Muscle of leg (tissue), 11 donors: Measurements from ENCODE around the gene GCHFR. TPM values are rescaled to one million over a fixed set of nuclear protein-coding genes. Genes with fewer than 3 reads are reported as not detected.

Source experiments
- DNase-seq: peaks from one replicate; pipeline ENCODE4 v3.0.0; 2013
- H3K27ac ChIP-seq: one replicate; pipeline ENCODE4 v1.5.1; 2013; ENCODE audit warnings: mild to moderate bottlenecking, low read length, control low read depth
- H3K27me3 ChIP-seq: one replicate; pipeline ENCODE4 v1.6.1; 2013; ENCODE audit warnings: low read length; ENCODE audit not compliant: control insufficient read depth, insufficient read depth
- H3K36me3 ChIP-seq: one replicate; pipeline ENCODE4 v1.6.1; 2013; ENCODE audit warnings: low read length; ENCODE audit not compliant: control insufficient read depth, insufficient read depth
- H3K4me1 ChIP-seq: one replicate; pipeline ENCODE4 v1.6.1; 2013; ENCODE audit warnings: low read length; ENCODE audit not compliant: control insufficient read depth, insufficient read depth
- H3K4me3 ChIP-seq: one replicate; pipeline ENCODE4 v1.5.1; 2013; ENCODE audit warnings: low read length, control low read depth
- H3K9me3 ChIP-seq: replicated peaks from 2 replicates; pipeline ENCODE4 v1.6.1; 2013; ENCODE audit warnings: low read depth, low read length; ENCODE audit not compliant: control insufficient read depth
- WGBS: methylation state at CpG from one replicate; pipeline ENCODE4 v1.1.5; 2013; ENCODE audit warnings: missing lambda C conversion rate; ENCODE audit not compliant: insufficient coverage; 5-methylcytosine and 5-hydroxymethylcytosine counted together
- polyA plus RNA-seq, 8 donors: library from polyadenylated mRNA; unstranded; fragments of 120-200 nt; gene quantifications; one replicate each; pipeline versions ENCODE4 v1.2.1 to v1.2.3, GENCODE V29; 2013; ENCODE audit warnings: inconsistent platforms in 1 of 8, low replicate concordance in 1 of 8; ENCODE audit not compliant: insufficient read length in 8 of 8, insufficient read depth in 1 of 8
- total RNA-seq: library from RNA; stranded (reverse); fragments of 120-200 nt; gene quantifications from one replicate; pipeline ENCODE4 v1.2.4, GENCODE V29; 2013

The GCHFR gene
- total and polyA plus RNA-seq, 9 donors = 3.8 to 14.1 (median 5.9) TPM

DNA sequence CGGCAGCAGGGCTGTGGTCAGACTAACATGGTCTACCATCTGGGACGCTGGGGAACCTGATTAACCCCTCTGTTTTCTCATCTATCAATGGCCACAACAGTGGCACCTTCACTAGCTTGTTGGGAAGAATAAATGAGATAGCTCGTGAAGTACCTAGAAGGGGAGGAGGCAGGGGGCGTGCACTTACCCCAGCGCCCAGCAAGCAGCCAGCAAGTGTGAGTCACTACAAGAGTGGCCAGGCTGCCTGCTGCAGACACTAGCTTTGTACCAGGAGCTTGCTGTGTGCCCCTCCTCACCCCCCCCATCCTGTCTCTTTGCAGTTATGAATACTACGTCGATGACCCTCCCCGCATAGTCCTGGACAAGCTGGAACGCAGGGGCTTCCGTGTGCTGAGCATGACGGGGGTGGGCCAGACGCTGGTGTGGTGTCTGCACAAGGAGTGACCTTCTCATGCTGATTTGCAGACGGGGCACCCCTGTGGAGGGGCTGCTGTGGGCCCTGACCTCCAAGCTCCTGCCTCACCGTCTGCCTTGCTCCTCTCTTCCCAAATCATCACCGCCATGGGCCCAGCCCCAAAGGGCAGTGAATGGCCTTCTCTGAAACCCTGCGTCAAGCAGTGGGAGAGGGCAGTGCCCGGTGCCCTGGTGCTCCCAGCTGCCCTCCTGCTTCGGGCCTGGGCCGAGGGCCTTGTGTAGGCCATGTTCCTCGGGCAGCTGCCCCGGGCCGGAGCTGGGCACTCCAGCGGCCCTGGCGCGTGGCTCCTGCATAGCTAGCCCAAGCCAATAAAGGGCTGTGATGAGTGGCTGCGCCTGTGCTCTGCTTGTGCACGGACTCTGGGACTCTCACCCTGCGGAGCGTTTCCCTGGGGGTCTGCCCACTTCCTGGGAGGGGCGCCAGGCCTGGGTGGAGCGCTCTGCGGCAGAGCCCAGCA is 3.3 kb downstream of the GCHFR start:
- H3K36me3 ChIP-seq = peaks cover 18% of the 10 kb centered on the region
- no peaks in the 10 kb centered on the region for H3K27me3 ChIP-seq
- no peak overlapping the region for H3K4me3 ChIP-seq
- H3K4me1 ChIP-seq = peaks cover 57% of the 10 kb centered on the region
- no peak overlapping the region for H3K27ac ChIP-seq
- no peaks in the 10 kb centered on the region for H3K9me3 ChIP-seq
- DNase-seq = no peak
- 92% methylated on average over 22 of the region's 32 CpGs for WGBS

- Histone ChIP-seq H3K27ac (no peak overlapping the region), H3K27me3 (no peaks in the 10 kb centered on the region), H3K4me3 (no peak overlapping the region), H3K4me1 (peaks cover 52% of the 10 kb centered on the region), H3K36me3 (peaks cover 24% of the 10 kb centered on the region), H3K9me3 (no peaks in the 10 kb centered on the region)
- DNase-seq = no peak
- WGBS = 90% methylated on average over 23 of the region's 29 CpGs
Measured at GRCh38 chr15:40767838-40768500, 4.1 kb downstream of the GCHFR start.

GRCh38 chr15:40768521-40769273 is 4.8 kb downstream of the GCHFR start:
- no peaks in the 10 kb centered on the region for H3K27me3 ChIP-seq
- H3K4me1 ChIP-seq = peaks cover 45% of the 10 kb centered on the region
- DNase-seq = no peak
- no peak overlapping the region for H3K4me3 ChIP-seq
- no peaks in the 10 kb centered on the region for H3K9me3 ChIP-seq
- WGBS = 72% methylated on average over 20 of the region's 21 CpGs
- peak overlapping the region; percentile 75 for H3K27ac ChIP-seq
- peaks cover 31% of the 10 kb centered on the region for H3K36me3 ChIP-seq

DNA sequence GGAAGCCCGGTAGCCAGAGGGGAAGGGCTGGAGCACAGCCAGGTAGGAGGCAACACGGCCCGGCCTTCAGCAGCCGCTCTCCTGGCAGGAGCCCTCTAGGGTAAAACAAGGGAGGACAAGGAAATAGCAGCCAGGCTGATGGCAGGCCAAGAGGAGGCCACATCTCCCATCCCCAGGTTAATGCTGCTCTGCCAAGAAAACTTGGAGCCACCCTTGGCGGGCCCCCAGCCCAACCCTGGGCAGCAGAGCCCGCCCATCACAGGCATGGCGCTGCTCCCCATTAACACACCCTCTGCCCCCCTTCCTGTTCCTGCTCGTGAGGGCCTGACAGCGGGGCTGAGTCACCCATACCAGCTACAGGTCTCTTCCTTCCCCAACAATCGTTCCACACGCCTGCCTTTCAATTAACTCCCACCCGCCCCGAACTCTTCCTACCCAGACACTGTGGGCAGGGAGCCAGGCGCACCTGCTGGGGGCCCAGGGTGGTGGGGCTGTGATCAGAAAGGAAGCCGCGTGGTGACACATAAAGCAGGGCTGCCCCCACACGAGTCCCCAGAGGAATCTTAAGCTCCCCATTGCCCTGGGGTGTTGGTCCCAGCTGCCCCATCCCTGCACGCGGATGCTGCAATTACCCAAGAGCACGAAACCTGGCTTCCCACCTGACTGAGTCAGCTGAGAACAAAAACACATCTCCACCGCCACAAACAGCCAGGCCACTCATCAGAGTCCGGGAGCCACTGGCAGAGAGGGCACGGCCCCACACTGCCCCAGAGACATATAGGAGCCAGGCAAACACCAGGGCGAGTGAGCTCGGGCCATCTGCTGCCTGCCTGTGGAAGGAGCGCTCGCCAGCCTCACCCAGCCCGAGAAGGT is 5.6 kb downstream of the GCHFR start, which contains the start of gene C15orf62:
C15orf62 (plus strand) TSS at position 707 of the 873 bp plus-strand sequence. CDS start 516 bp downstream, outside the sequence.
- H3K36me3 ChIP-seq = peaks cover 39% of the 10 kb centered on the region
- no peak within 1 kb of the TSS for H3K4me3 ChIP-seq
- DNase-seq = peak; percentile 48
- peak within 1 kb of the TSS; percentile 75 for H3K27ac ChIP-seq
- no peaks in the 10 kb centered on the region for H3K27me3 ChIP-seq
- WGBS = 47% methylated on average over 23 of the region's 28 CpGs
- no peaks in the 10 kb centered on the region for H3K9me3 ChIP-seq
- H3K4me1 ChIP-seq = peaks cover 37% of the 10 kb centered on the region

- Histone ChIP-seq H3K36me3 (peaks cover 46% of the 10 kb centered on the region), H3K9me3 (no peaks in the 10 kb centered on the region), H3K4me1 (peaks cover 33% of the 10 kb centered on the region), H3K4me3 (no peak overlapping the region), H3K27me3 (no peaks in the 10 kb centered on the region), H3K27ac (peak overlapping the region; percentile 75)
- peak; percentile 48 for DNase-seq
- 51% methylated on average over 17 of the region's 17 CpGs for WGBS
Measured at GRCh38 chr15:40770147-40770721, 6.4 kb downstream of the GCHFR start.

DNA sequence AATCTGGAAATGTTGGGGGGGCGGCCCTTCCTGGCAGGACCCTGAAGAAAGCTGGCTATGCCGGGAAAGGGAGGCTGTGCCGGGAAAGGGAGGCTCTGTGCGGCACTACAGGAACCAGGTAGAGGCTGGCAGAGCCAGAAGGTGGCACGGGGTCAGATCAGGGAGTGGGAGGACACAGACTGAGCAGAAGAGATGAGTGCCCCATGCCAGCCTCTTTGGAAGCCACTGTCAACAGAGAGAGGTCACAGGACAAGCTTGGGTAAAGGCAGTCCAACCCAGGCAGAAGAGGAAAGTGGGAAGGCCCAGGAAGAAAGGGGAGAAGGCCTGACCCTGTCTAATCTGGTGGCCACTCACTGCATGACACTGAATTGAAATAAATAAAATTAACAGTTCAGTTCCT is 7.4 kb downstream of the GCHFR start:
- Histone ChIP-seq H3K36me3 (peaks cover 56% of the 10 kb centered on the region), H3K27me3 (no peaks in the 10 kb centered on the region), H3K4me3 (no peak overlapping the region), H3K9me3 (no peaks in the 10 kb centered on the region), H3K4me1 (peaks cover 29% of the 10 kb centered on the region), H3K27ac (no peak overlapping the region)
- DNase-seq = no peak
- 90% methylated on average over 5 of the region's 5 CpGs for WGBS

DNA sequence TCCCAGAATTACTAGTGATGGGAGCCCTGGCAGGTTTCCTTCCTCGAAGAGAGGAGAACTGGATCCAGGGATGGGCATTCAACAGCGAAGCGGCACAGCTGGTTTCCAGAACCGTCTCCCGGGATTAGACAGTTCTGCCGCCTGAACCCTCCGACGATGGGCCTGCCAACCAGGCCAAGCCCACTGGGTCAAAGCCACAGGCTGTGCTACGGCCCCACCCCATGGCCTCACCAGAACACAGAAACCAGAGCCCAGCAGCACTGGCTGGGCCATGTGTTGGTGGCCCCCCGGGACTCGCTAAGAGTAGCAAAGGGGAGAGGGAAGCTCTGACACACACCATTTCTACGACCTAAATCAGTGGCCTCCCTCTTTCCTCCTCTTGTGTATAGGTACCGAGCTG is 8.1 kb downstream of the GCHFR start:
- Histone ChIP-seq H3K27me3 (no peaks in the 10 kb centered on the region), H3K9me3 (no peaks in the 10 kb centered on the region), H3K27ac (no peak overlapping the region), H3K4me3 (no peak overlapping the region), H3K4me1 (peaks cover 29% of the 10 kb centered on the region), H3K36me3 (peaks cover 63% of the 10 kb centered on the region)
- DNase-seq = no peak
- WGBS = 76% methylated on average over 9 of the region's 13 CpGs

DNA sequence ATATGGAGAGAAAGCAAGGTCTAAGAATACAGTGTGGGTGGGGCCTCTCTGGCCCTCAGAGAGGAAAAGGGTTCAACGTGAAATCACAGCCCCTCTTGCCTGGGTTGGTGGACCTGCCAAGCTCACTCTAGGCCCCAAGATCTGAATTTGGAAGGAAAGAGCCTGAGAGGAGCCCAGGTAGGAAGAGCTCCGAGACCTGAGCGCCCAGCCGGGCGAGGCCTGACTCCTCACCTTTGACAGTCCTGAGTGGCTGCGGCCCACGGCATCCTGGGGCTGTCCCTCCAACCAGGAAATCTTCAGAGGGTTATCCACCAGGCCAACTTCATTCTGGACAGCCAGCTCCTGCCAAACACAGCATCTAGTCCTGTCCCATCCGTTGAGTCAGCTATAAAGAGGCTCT is 9.6 kb downstream of the GCHFR start:
- no peak overlapping the region for H3K27ac ChIP-seq
- no peaks in the 10 kb centered on the region for H3K9me3 ChIP-seq
- DNase-seq = no peak
- H3K27me3 ChIP-seq = no peaks in the 10 kb centered on the region
- H3K4me3 ChIP-seq = no peak overlapping the region
- H3K36me3 ChIP-seq = peaks cover 57% of the 10 kb centered on the region
- 87% methylated on average over 7 of the region's 8 CpGs for WGBS
- peaks cover 27% of the 10 kb centered on the region for H3K4me1 ChIP-seq

- Histone ChIP-seq H3K9me3 (no peaks in the 10 kb centered on the region), H3K27ac (no peak overlapping the region), H3K36me3 (peaks cover 61% of the 10 kb centered on the region), H3K4me1 (peaks cover 23% of the 10 kb centered on the region), H3K27me3 (no peaks in the 10 kb centered on the region), H3K4me3 (no peak overlapping the region)
- WGBS = 70% methylated on average over 1 of the region's 6 CpGs
- DNase-seq = no peak
Measured at GRCh38 chr15:40773902-40774301, 10.0 kb downstream of the GCHFR start.
